ENCODE measurements around the gene TYW1B.
"Not testable (repeated sequence)": the region's sequence is repeated elsewhere in the genome, so short reads cannot be mapped to it uniquely, and the experiment has no call there.

Gene TYW1B

GRCh38 chr7:72717252-72717774 lies 110.7 kb downstream of the TYW1B start:
- H3K27ac ChIP-seq = not testable (repeated sequence)

- not testable (repeated sequence) for H3K27ac ChIP-seq
These were observed 116.1 kb downstream of the TYW1B start for GRCh38 chr7:72711927-72712326.

GRCh38 chr7:72710983-72711382 lies 117.0 kb downstream of the TYW1B start:
- TF ChIP-seq ZFX (IDR thresholded peaks at IDR 0.05; ENCODE audit: borderline replicate concordance) = no peak
- TF ChIP-seq CTCF (IDR thresholded peaks at IDR 0.05) = no peak
- H3K27ac ChIP-seq = no peak overlapping the region

DNA sequence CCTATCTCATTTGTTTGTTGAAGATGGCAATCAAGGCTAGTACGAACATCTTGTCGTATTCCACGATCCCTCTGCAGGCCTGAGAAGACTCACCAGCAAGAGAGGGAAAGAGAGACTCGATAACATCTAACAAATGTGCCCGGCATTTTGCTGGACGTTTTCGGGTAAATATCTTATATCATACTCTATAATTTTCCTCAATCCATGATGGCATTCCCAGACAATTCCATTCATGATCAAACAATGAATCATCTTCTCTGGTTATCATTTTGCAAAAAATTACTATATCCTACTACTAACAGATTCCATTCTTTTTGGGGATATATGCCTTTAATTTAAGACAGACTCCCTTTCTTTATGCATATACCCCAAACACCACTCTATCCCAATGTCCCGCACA lies 118.1 kb downstream of the TYW1B start:
- no peak overlapping the region for H3K27ac ChIP-seq
- TF ChIP-seq ZFX (IDR thresholded peaks at IDR 0.05; ENCODE audit: borderline replicate concordance) (no peak), CTCF (IDR thresholded peaks at IDR 0.05) (no peak)

- H3K27ac ChIP-seq = not testable (repeated sequence)
These were observed 119.5 kb downstream of the TYW1B start for GRCh38 chr7:72708371-72709050.

DNA sequence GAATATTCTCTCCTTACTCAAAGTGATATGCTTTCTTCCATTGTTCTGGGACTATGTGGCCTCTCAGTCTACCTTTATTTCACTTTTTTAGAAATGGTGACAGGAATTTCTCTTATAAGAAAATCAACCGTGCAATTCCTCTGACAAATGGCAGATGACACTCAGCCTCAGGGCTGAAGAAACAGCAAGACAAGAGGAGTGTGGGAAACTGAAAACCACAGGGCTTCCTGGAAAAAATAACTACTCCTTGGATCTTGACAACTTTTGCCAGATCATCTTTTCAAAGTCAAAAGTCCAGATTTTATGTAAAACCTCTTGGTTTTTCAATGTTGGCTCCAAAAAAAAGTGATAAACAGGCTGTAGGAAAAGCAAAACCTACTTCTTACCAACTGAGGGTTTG lies 121.5 kb downstream of the TYW1B start:
- no peak for TF ChIP-seq ZFX (IDR thresholded peaks at IDR 0.05; ENCODE audit: borderline replicate concordance)
- no peak for TF ChIP-seq CTCF (IDR thresholded peaks at IDR 0.05)
- no peak overlapping the region for H3K27ac ChIP-seq

GRCh38 chr7:72705693-72706092 lies 122.3 kb downstream of the TYW1B start:
- not testable (repeated sequence) for H3K27ac ChIP-seq

- no peak for TF ChIP-seq CTCF (IDR thresholded peaks at IDR 0.05)
- no peak for TF ChIP-seq ZFX (IDR thresholded peaks at IDR 0.05; ENCODE audit: borderline replicate concordance)
These were observed 123.1 kb downstream of the TYW1B start for GRCh38 chr7:72704894-72705293.

DNA sequence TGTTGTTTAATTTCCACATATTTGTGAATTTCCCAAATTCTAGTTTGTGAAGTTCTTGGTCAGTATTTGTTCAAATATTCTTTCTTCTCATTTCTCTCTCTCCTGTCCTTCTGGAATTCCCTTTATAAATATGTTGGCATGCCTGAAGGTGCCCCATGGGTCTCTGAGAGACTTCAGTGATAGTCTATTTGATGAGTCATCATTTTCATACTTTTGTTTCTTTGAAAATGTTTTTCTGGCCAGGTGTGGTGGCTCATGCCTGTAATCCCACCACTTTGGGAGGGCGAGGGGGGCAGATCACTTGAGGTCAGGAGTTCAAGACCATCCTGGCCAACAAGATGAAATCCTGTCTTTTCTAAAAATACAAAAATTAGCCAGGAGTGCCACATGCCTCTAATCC lies 127.5 kb downstream of the TYW1B start:
- not testable (repeated sequence) for H3K27ac ChIP-seq

More at GRCh38 chr7:72704894-72705293, 123.1 kb downstream of the TYW1B start:
- H3K27ac ChIP-seq = no peak overlapping the region

GRCh38 chr7:72697066-72697465 lies 130.9 kb downstream of the TYW1B start:
- not testable (repeated sequence) for H3K27ac ChIP-seq

DNA sequence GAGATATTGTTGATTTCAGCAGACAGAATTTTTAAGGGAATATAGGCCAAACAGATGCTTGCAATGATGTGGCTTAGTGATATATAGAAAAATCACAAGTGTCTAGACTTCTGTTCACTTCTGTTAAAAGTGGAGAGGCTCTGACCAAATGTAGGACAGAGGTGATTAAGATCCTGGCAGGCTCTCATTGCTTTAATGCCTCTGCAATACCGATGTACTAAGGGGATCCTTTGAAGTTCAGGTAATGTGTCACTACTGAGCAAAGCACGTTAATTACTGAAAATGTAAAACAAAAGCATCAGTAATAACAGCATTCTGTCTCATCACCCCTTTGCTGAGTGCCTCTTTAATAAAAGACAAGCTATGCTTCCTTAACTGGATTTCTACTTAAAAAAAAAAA lies 131.4 kb downstream of the TYW1B start:
- not testable (repeated sequence) for H3K27ac ChIP-seq

DNA sequence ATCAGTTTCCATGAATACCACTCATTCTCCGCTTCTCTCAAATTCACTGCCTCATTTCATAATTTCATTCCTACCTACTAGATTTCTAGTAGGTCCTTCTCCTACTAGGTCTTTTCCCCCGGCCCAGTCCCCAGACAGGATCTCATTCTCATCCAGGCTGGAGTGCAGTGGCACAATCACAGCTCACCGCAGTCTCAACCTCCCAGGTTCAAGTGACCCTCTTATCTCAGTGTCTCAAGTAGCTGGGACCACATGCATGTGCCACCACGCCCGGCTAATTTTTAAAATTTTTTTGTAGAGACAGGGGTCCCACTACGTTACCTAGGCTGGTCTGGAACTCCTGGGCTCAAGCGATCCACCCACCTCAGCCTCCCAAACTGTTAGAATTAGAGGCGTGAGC lies 132.5 kb downstream of the TYW1B start:
- H3K27ac ChIP-seq = not testable (repeated sequence)

DNA sequence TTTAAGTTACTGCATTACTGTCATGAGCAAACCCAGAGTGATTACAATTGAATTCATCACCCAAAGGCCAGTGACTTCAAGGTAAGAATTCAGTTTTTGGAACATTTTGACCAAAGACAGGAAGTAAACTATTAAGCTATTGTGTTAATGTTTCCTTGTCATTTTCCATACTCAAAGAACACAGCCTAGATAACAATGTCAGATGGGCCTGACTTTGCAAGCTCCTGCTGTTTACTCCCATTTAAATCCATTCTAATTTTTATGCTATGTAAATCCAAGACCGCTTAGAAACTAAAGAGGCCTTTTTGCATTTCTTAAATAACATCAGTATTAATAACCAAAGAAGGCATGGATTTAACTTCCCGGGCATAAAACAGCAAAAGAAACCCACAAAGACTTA lies 136.6 kb downstream of the TYW1B start:
- not testable (repeated sequence) for H3K27ac ChIP-seq

- not testable (repeated sequence) for H3K27ac ChIP-seq
These were observed 137.8 kb downstream of the TYW1B start for GRCh38 chr7:72690177-72690576.

DNA sequence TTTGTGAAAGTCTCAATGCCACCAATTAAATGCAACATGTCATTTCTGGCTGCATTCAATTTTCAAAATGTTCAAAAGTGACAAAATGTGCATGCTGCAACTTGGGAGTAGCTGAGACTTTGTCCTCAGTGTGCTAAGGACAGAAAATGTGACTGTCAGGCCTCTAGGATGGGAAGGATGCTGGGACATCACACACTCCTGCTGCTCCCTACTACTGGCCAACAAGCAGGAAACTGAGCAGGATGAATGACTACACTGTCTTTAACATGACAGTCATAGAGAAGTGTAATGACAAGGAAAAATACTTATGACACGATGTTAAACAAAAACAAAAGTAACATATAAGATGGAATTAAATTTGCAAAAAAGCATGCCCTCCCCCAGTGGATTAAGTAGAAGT lies 138.7 kb downstream of the TYW1B start:
- H3K27ac ChIP-seq = not testable (repeated sequence)

DNA sequence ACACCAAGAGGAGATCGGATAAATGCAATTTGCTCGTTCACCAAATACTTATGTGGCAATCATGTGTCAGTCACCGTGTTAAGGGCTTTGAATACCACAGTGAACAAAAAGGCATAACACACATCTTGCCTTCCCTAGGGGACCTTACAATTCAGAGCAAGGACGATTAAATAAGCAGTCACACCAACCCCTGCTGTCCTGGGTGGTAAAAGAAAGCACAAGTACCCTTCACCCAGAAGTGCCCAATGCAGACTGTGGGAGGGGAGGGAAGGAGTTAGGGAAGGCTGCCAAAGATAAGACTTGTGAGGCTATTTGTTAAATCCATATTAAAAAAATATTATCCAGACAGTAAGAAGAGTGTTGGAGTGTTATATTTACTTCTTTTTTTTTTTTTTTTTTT lies 146.8 kb downstream of the TYW1B start:
- H3K27ac ChIP-seq = not testable (repeated sequence)

DNA sequence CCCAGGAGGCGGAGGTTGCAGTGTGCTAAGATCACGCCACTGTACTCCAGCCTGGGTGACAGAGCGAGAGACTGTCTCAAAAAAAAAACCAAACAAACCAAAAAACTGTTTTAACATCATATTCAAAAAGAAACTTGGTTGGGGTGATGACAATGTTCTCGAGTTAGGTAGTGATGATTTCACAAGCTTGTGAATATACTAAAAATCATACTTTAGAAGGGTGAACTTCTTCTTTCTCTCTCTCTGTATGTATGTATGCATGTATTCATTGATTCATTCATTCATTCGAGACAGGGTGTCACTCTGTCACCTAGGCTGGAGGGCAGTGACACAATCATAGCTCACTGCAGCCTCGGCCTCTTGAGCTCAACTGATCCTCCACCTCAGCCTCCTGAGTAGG lies 151.1 kb downstream of the TYW1B start:
- H3K27ac ChIP-seq = not testable (repeated sequence)

All from 22Rv1 (cell line).